Nucleus accumbens (tissue), 56 donors: Measurements from ENCODE around the gene NPW.
A peak's percentile ranks its signal among the peaks of the same experiment; 100 is the strongest.
"Not testable (repeated sequence)": the region's sequence is repeated elsewhere in the genome, so short reads cannot be mapped to it uniquely, and the experiment has no call there.

Experiments used
- DNase-seq, 56 donors: peaks; one replicate each; lab custom pipeline; 2025; lab: John Stamatoyannopoulos, UW

Gene NPW

DNA sequence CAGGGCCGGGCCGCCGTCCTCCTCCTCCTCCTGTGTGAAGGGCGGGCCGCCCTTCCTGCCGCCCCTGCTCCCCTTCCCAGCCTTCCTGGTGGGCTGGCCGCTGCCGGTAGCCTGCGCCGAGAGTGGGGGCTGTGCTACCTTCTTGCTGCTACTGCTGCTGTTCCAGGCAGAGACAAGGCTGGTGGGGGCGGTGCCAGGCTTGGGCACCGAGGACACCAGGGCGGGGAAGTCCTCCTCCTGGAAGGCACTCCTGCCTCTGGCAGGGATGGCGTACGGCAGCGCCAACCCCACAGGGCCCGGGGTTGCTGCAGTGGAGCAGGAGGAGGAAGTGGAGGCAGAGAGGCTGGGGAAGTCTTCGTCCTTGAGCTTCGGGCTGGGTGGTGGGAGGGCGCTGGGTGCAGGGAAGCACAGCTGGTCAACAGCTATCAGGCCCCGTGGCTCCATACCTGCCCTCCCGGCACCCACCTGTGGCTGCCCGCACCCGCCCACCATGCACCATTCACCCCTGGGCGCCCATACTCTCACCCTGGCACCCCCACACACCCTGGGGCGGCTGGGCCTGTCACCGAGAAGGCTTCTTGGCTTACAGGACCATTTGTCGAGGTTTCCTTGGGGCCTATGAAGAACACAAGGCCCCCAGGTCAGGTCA lies 19.6 kb upstream of the NPW start:
- DNase-seq, result peak in 2 of 56 donors; percentile 12 to 28

DNA sequence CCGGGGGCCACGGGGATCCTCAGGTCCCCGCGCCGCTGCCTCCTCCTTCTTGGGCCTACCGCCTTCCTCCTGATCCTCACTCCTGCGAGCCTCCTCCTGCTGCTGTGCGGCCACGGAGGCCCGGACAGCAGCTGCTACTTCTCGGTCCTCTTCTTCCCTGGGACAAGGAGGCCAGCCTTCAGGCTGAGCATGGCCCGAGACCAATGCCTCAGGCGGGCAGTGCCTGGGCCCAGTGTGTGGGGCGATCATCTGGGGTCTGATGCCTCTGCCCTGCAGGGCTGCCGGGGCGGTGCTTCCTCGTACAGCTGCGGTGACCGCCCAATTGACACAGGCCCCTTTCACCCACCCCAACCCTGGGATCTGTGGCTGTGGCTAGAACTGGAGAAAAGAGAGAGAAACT lies 18.6 kb upstream of the NPW start:
- no peak for DNase-seq

DNA sequence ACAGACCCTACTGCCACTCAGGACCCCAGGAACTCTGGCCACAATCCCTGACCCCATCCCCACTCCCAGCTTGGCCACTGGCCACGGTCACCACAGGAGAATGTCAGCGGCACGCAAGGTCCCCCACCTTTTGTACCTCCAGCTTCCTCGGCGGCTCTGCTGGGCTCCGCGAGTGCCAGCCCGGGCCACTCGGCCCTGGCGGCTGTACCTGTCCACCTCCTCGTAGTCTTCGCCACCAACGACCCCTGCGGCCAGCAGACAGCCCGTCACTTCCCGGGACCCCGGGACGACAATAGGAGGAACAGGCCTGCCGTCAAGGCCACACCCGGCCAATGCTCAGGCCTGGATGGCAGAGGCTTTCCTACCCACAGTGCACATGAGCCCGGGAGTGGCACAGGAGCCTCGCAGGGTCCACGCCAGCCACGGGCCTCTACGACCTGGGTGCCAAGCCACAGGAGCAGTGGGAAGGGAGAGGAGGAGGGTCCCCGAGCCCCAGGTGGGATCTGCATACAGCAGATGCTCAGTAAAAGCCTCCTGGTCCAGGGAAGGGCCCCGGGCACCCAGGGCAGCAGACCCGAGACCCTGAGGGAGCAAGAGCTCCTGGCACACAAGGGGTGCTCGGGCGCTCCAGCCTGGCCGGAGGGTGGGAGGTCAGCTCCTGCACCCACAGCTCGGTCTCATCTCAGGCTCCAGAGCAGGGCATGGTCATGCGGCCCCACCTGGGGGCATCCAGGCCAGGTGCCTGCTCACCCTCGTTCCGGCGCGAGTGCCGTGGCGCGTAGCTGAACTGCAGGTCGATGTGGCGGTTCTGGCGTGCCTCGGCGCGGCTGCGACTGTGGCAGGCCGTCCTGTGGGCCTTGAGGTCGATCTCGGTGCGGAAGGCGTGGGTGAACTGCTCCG lies 17.9 kb upstream of the NPW start:
- no peak for DNase-seq

DNA sequence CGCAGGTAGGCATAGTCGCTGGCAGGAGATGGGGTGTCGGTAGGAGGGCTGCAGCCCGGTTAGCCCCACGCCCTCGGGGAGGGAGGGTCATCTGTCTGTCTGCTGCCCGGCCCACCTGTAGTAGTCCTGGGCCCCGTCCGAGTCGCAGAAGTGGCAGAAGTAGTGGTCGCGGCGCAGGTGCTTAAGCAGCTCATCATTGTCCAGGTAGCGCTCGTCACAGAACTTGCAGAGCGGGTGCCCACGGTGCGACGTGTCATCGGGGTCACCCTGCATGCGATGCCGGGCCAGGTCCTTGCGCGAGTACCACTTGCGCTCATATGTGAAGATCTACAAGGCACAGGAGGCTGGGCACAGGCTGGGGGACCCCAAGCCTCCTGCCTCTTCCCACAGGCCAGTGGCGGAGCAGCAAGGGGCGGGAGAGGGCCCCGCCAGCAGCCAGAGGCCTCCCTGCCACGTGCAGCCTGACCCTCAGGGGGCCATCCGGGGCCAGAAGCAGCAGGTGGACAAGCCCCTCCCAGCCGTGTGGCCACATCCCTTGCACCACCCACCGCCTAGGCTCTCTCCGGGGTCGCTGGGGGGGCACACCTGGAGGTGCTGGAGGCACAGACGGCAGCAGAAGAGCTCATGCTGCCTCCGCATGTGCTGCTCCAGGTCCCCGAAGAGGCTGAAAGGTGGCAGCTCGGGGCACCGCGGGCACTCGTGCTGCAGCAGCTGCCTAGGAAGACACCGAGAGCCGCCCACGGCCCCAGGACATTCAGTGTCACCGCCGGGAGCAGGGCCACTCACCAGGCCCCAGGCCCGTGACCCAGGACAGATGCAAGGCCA lies 17.0 kb upstream of the NPW start:
- DNase-seq, result no peak

DNA sequence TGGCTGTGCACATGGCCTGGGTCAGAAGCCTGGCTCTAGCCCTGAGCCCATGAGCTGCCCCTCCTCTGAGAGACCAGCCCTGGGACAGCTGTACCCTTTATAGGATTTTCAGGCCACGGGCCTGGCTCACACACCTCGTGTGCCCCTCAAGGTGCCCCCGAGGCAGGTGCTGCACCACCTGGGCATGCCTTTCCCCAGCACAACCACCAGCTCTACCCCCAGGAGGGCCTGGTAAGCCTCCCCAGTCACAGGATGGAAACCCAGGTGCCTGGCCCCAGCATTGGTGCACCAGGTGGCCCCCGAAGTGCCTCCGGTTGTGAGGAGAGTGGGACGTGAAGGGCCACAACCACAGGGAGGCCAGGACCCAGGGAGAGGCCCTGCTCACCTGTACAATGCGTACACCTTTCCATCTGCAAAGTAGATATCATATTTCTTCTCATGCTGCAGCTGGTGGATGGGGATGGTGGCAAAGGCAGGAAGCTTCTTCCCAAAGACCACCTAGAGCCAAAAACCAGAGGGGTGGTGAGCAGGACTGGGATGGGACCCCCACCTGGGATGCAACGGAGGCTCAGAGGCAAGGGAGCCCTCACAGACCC lies 16.3 kb upstream of the NPW start:
- no peak for DNase-seq

DNA sequence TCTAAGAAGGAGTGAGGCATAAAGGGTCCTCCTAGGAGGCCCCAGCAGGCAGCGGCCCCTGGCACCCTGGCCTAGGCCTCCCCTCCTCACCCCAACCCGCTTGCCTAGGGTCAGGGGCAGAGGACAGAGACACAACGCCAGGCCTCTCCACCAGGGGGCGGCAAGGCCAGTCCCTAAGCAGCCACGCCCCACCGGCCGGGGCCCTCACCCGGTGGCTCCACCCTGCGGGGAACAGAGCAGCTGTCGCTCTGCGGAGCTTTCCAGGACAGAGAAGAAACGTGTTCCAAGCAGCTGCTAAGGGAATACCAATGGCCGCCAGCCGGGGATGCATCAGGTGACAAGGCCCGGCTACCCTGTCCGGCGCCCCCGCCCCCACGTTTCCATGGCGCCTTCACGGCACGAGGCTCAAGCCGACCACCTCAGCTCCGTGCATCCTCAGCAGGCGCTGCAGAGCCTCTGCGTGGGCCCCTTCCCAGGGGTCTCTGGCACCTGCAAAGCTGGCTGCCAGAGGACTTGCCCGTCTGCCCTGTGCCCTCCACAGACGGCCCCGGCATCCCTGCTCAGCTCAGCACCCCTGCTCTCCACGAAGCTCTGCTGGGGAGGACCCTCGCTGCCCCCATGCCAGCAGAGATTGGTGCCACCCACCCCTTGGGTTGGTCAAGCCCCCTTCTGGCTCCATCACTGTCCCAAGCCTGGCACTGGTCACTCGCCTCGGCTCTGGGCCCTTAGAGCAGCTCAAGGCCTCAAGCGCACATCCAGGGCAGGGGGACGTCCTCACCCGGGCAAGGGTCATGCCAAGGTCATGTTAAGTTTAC lies 15.6 kb upstream of the NPW start:
- peak in 44 of 56 donors; percentile 12 to 83 (median 38) for DNase-seq

DNA sequence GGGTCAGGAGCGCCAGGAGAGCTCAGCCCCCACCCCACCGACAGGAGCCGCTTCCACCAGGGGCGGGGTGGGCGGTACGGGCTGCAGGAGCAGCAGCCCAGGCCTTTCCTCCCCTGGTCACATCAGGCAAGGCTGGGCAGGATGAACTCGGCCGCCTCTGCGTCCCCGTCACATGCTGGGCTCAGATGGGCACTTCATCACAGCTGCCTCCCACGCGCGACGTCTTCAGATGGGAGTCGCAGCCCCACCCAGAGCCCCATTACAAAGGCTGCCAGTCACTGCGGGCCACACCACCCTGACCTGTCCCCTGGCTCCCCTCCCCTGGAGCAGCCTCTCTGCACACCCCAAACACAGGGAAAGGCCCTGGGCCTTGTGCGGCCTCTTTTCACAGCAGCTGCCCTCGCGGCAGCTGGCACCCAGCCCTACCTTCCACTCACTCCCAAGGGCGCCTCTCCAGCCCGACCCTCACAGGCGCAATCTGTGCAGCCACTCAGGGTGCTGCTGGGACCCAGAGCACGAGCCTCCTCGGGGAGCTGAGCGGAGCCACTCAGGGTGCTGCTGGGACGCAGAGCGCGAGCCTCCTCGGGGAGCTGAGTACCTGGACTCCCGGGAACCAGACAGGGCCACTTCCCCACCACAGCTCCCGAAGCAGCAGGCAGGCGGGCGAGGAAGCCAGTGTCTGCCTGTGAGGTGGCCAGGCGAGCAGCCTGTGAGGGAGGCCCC lies 14.6 kb upstream of the NPW start:
- no peak for DNase-seq

DNA sequence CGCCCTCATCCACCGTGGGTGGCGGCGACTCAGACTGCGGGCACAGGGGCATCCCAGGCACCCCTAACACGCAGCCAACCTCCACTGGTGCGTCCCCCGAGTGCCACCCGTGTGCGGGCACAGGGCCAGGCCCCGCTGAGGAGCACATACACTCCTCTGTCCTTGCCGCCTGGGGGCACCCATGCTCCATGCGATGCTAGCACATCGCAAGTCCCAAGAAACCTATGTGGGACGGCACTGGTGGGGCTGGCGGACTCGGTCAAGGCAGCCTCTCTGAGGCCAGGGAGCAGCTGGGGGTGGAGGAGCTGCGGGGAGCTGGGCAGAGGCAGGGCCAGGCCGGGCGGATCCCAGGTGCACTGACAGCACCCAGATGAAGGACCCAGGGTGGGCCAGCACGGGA lies 13.9 kb upstream of the NPW start:
- peak in 1 of 56 donors; percentile 38 for DNase-seq

DNA sequence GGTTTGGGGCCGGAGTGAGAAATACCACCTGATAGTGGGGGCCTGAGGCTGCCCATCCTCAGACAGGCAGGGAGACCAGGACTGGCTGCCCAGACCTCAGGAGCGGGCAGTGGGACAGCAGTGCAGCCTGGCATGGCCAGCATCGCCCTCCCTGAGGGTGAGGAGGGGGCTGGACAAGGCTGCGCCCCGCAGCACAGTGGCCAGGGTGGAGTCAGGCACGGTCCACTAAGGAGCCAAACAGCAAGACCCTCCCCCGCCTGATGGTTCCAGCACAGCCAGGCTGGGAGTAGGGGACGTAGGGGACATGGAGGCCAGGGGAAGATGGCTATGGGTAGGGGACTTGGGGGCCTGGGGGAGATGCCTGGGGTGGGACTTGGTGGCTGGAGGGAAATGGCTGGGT lies 13.3 kb upstream of the NPW start:
- no peak for DNase-seq

DNA sequence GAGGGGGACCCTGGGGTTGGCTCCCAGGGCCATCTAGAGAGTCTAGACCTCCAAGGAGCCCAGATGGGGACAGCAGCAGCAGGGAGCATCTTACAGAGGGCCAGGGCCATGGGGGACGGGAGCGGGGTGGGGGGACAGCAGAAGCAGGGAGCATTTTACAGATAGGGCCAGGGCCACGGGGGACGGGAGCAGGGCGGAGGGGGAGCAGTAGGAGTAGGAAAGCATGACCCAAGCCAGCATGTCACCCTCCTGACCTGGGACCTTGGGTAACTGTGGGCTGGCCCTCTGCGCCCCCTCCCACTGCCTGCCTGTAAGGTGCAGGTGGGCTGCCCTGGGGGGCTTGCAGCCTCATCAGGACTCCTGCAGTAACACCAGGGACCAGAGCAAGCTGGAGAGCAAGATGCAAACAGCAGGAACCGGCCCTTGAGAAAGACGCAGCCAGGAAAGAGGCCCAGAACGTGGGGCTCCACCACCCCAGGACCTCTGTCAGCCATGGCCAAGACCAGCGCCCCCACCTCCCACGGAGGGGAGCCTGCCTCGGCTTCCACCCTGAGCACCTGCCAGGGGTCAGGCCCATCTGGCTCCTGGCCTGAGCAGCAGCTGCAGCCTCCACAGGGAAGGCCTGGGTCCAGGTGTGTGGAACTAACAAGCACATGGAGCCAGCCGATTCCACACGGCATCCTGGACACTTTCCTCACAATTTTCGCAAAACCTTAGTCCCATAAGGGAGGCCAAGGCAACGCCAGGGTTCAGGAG lies 12.3 kb upstream of the NPW start:
- DNase-seq, result no peak

DNA sequence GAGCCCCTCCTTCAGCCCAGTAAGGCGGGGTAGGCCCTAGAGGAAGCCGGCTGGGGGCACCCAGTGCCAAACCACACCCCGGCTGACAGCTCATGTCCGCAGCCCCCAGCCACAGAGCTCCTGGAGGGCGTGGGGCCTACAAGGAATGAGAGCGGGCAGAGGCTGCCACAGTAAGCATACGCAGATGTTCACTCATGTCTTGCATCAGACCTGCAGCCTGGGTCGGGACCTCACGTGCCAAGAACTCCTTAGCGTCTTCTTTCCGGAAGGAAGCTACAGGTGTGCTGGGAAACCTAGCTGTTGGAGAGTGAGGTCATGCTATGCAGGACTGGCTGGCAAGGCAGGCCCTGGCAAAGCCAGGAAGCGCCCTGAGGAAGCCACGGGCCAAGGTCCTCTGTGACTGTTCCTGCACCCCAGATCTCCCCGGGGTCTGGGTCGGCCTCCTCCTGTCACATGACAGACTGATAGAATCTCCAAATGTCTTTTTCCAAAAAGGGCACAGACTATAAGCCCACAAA lies 11.5 kb upstream of the NPW start:
- no peak for DNase-seq

DNA sequence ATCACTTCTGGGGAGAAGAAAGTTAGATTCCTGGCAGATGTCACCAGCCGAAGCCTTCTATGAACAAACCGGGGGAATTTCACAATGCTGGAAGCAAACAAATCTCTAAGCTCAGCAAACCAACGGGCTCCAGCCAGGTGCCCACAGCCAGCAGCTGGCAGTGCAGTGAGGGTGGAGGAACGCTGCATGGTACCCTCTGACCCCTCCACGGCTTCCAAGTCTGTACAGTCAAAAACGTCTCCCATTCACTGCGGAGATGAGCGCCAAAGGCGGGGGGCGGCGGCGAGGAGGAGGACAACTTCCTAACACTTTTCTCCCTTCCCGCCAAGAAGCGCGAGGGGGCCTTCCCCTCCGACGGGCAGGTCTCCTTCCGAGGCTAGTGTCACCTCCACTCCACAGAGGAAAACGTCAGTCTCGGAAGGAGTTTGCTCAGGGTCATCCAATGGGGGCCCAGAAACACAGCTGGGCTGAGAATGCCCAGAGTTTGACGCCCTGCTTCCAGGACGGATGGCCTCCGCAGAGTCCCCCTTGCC lies 10.9 kb upstream of the NPW start:
- no peak for DNase-seq

DNA sequence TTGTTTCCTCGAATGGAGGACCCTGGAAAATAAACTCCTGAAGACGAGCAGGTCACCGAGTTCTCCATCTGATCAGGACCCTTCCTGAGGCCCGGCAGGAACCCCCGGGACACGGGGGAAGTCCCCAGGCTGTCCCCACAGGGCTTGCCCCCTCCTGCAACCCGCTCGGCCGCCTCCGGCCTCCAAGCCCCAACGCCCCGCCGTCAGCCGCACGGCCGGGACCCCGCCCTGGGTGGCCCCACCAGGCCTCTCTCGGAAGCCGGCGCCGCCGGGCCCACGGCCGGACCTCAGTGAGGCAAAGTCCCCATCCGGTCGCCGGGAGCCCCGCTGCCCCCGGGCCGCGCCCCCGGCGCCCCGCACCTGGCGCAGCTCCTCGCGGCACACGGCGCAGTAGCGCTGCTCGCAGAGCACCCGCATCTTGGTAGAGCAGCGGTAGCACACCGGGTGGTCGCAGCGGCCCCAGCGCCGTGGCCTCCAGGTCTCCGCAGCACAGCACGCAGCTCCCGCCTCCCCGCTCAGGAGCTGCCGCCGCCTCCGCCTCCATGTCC lies 10.3 kb upstream of the NPW start:
- peak in 1 of 56 donors; percentile 28 for DNase-seq

DNA sequence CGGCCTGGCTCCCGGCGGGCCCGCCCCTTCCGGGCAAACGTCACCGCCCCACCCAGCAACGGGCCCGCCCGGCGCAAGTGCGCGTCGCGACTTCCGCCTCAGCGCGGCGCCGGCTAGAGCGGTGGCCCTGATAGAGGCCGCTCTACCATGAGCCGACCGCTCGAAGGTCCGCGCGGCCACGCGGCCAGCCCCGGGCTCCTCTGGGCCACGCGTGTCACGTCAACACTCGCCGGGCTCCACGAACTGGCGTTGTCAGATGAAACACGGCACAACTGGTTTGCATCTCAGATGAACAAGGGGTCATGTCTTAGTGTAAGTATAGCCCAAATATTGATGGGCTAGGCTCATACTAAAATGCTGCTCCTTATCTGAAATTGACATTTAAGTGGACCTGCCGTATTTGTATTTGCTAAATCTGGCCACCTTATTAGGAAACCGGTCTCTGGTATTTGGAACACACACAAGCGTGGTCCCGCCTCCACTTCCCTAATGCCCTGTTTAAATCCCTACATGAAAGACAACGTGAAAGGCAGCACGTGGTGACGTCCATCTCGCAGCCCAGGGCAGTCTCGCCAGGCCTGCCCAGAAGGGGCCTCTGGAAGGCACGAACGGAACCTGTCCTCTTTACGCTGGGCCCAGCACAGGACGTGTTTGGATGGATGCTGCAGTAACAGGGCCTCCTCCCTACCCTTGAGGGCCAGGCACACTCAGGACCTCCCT lies 9.6 kb upstream of the NPW start, which contains the start of gene ZNF598:
TSS of gene ZNF598 (minus strand) at position 31 of the 720 bp plus-strand sequence.
- DNase-seq, result peak in 54 of 56 donors; percentile 19 to 86 (median 68)

DNA sequence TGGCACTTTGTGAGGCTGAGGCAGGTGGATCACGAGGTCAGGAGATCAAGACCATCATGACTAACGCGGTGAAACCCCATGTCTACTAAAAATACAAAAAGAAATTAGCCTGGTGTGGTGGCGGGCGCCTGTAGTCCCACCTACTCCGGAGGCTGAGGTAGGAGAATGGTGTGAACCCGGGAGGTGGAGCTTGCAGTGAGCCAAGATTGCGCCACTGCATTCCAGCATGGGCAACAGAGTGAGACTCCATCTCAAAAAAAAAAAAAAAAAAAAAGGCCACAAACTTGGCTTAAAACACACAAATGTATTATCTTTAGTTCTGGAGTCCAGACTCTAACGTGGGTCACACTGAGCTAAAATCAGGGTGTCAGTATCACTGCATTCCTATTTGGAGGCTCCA lies 7.9 kb upstream of the NPW start:
- DNase-seq, result not testable (repeated sequence)

DNA sequence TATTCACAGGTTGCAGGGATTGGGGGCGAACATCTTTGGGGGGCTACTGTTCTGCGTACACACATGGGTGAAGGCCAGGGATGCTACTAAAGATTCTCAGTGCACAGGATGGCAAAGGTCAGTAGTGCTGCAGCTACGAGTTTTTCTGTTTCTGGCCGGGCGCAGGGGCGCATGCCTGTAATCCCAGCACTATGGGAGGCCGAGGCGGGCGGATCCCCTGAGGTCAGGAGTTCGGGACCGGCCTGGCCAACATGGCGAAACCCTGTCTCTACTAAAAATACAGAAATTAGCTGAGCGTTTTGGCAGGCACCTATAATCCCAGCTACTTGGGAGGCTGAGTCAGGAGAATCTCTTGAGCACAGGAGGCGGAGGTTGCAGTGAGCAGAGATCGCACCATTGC lies 6.1 kb upstream of the NPW start:
- no peak for DNase-seq
